Ecto neural progenitor cell (in vitro differentiated cells): Measurements from ENCODE around the gene ATP9A.
A peak's percentile ranks its signal among the peaks of the same experiment; 100 is the strongest.

Experiments
- DNase-seq: peaks from one replicate; pipeline ENCODE4 v3.0.0-alpha.2; 2018; ENCODE audit warnings: low spot score

Gene ATP9A

DNA sequence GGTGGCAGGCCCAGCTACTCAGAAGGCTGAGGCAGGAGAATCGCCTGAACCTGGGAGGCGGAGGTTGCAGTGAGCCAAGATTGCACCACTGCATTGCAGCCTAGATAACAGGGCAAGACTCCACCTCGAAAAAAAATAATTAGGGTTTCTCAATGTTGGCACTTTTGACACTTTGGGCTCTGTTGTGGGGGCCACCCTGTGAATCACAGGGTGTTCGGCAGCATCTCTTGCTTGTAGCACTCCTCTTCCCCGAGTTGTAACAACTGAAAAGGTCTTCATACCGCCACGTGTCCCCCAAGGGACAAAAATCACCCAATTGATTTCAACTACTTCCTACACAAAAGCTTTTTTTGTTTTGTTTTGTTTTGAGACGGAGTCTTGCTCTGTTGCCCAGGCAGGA, 172.4 kb downstream of the ATP9A start:
- no peak for DNase-seq

DNA sequence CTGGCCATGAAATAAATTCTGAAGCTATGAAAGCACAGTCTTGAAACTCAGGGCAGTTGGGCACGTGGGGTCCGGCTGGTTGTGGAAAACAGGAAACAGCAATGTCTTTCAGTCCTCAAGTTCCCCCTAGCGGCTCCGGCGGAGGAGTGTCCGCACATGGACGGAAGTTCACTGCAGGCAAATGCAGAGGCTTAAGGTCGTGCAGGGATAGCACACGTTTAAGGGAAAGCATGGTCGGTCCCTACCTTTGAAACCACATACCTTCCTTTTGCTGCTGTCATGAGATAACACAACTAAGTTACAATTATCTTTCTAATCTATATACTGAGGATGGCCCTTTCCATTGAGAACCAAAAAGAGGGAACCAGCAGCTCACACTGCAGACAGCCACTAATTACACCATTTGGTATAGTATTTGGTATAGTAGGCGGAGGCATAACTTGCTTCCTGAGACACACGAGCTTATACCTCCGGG, 173.1 kb downstream of the ATP9A start:
- DNase-seq: peak; percentile 82

DNA sequence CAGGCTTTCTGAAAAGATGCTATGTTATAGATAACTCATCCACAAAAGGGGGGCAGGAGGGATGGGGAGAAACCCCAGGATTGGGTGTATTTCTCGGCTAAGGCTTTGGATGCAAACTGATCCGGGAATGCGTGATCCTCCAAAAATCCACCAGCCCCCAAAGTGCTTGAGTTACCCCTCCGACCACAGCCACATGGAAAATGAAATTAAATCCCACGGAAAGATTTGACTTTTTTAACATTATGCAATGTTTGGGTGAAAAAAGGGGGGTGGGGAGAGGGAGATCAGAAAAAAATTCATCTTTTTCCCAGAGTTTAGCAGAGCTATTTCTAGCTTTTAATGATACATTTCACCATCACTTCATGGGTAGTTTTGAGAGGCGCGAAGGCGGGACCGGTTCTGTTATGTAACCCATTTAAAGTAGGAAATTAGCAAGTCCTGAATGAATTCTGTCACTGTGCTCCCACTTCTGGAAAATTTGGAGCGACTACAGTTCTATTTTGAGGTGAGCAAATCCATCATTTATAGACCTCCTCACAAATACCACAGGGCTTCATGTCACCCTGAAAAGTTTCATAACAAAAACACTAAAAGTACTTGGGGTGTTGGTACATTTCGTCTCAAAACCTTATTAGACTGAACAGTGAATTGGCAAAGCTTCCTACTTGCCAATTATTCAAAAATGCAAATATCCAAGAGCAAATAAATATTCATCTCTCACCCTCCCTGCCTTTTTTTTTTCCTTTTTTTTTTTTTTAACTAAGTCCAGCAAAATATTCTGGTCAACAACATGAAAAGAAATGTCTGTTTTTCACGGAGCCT, 173.7 kb downstream of the ATP9A start:
- no peak for DNase-seq

DNA sequence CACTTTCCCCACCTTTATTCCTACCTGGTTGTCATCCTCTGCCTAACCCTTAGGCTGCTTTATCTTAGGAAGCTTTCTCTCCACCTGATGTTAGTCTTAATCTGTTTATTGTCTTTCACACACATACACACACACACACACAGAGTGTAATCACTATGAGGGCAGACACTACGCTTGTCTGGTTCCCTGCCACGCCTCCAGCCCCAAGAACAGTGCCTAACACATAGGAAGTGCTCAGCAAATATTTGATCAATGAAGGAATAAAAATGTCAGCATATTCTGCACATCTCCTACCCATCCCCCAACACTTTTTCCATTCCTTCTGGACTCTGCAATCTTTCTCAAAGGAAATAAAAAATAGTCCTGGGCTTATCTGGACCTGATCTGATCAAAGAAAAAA, 174.6 kb downstream of the ATP9A start:
- no peak for DNase-seq

DNA sequence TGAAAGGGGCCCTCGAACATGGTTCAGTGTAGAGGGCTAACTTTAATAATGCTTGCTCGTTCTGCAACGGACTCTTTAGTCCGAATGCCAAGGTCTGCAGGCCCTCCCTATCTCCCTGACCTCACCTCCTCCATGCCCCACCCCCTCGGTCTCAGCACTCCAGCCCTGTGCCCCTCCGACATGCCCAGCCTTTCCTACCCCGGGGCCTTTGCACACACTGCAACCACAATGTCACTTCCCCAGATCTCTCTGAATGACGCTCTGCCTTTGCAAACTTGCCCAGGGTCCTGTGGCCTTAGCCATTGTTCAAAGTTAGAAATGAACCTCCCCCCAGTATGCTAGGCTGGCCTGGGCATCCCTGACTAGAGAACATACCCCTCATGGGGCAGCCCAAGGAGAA, 175.6 kb downstream of the ATP9A start:
- DNase-seq: no peak

DNA sequence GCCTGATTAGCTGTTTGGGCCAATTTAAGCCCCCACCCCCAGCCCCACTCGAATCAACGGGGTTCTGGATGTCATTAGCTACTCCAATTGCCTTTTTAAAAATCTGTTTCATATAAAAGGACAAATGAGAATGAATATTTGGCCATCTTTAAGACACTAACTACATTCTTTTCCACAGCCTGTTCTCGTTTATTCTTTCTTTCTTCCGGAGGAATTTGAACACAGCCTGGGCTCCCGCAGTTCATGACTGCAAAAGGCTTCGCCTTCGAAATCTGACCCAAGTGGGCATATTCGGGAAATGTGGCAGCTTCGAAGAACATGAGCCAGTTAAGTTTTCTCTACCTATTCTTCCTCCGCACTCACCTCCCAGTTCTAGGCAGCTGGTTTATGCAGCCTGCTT, 176.3 kb downstream of the ATP9A start:
- no peak for DNase-seq

DNA sequence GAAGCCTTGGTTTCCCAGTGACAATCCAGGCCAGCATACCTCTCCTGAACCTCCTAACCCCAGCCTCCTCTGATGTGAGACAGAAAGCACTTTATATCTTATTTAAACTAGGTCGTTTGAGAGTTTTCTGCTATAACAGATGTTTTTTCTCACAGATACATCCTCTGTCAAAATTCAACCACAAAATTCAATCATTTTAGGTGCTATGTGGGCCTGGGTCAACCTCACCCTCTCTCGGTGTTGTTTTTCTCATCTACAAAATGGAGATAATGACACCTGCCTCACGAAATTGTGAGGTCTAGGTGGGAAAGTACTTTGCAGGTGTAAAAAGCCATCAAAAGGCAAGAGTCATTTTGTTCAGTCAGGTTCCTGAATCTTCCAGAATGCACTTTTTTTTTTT, 179.4 kb downstream of the ATP9A start:
- DNase-seq: no peak

DNA sequence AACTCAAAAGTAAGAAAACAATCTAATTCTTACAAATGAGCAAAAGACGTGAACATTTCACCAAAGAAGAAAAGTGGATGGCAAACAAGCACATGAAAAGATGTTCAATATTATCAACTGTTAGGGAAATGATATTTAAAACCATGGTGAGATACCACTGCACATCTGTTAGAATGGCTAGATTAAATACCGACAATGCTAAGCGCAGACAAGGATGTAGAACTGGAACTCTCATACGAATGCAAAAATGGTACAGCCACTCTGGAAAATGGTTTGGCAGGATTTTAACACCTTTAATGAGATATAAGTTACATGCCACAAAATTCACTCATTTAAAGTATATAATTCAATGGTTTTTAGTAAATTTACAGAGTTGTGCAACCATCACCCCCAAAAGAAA, 181.0 kb downstream of the ATP9A start:
- no peak for DNase-seq

DNA sequence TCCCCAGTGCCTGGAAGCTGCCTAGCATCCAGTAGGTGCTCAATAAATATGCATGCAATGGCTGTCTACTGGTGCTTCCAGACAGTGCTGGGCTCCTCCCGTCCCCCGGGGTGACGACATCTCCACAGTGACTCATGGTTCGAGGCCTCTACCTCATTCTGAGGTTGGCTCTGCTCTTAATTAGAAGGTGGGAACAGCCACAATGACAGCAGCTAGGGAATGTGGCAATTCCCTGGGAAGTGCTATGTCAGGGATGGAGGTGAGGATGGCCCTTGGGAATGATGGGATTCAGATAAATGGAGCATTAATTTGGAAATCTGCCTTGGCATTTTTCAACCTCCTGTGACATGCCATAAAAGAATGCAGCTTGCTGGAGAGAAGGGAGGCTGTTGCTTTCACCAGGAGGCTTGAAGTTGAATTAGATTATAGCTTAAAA, 182.2 kb downstream of the ATP9A start:
- DNase-seq: no peak

DNA sequence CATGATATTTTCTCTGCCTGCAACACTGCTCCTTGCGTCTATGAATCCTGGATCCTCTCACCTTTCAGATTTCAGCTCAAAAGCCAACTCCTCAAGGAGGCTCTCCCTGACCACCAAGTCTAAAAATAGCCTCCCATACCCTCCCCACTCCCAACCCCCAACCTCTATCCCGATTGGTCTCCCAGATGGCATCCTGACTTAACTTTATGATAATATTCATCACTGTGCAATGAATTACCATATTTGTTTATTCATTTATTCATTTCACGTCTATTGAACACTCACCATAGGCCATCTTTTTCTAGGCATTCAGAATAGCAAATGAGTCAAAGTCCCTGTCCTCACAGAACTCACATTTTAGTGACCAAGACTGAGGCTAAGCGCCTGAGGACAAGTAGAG, 183.0 kb downstream of the ATP9A start:
- no peak for DNase-seq

DNA sequence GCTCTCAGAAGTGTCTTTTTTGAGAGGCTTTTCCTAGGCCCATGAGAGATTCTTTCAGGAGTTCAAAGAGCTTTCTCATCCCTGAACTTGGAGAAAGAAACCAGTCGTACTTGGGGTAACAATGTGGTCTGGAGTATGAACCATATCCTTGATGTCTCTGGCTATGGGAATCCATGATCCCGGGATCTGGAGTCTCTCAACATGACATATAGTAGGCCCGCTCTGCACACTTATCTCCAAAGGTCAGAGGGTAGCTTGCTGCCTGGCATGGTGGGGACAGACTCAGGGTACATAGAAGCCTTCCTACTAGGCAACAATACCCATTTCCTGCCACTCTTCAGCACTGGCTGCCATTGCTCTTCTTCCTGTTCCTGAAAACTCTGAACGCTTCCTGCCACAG, 183.5 kb downstream of the ATP9A start:
- no peak for DNase-seq

DNA sequence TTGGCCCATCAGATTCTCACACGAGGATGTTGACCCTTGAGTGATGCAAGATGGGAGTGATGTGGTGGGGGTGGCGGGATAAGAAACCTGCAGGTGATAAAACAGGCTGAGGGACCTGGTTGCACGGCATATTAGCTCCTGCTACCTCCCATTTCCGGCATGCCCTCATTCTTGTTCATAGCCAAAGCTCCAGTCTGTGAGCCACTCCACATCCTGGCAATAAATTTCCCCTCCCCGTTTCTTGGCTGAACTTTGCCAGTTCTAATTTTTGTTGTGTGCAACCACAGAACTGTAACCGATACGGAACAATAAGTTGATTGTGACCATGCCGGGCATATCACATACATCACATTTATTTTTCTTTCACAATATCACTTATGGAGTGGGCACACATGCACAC, 184.1 kb downstream of the ATP9A start:
- DNase-seq: no peak

DNA sequence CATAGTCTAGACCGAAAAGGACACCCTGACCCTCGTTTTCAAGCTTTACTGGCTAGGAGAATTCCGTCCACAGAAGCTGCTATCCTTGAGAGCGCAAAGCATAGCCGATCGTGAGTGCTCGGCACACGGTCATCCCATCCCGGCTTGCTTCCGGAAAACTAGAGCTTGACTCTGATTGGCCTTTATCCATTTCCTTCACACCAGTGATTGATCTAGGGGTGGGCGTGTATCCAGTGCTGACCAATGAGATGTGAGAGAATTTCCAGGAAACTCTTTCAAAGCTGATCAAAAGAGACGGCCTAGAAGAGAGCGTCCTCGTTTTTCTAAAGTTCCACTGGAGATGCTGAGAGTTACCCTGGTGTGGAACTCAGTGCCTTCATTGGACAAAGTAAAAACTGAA, 184.7 kb downstream of the ATP9A start:
- no peak for DNase-seq

DNA sequence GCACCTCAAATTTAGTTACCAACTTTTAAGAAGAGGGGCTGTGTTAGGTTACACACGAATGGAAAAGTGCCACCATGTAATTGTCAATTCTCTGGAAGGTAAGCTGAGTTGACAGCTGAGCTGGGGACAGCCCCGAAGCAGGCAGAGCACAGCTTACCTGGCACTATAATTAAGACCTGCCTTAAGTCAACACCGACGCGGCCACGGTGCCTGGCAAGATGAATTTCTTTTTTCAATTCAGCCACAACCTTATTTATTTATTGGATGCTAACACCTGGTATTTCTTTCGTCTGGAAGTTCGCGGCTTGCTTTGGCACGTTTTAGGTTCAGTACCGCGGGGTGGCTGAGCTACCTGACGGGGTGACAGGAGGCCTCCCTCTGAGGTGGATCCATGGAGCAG, 185.1 kb downstream of the ATP9A start:
- DNase-seq: no peak

DNA sequence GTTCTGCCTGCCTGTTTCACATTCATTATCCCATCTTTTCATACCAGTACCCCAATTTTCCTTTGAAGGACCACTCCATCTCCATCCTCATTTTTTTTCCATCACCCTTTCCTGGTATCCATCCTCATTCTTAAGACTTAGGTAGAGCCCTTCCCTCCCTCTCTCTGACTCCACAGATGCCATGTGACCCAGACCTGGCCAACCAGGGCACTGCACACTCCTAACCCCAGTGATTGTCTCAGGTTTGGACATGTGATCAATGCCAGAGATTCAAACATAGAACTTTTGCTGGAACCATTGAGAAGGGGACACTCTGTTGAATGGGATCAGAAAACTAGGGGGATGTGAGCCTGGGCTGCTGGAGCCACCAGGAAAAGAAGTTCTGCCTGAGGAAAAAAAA, 186.6 kb downstream of the ATP9A start:
- no peak for DNase-seq

DNA sequence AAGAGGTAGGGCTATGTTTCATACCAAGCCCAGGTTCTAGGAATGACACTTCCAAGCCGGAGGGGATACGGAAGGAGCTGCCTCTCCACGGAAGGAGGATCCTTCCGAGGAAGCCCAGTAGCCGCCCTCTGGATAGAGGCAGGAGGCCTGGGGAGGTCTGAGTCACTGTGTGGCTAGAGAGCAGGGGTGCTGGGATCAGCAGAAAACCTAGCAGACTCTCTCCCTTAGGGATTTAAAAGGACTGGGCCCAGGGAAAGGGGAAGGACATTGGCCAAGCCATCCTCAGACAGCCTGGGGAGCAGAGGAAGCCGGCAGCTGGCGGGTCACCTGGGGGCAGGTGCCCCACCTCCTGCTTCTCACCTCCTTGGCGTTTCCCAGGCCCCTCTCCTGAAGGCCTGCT, 189.1 kb downstream of the ATP9A start:
- no peak for DNase-seq

DNA sequence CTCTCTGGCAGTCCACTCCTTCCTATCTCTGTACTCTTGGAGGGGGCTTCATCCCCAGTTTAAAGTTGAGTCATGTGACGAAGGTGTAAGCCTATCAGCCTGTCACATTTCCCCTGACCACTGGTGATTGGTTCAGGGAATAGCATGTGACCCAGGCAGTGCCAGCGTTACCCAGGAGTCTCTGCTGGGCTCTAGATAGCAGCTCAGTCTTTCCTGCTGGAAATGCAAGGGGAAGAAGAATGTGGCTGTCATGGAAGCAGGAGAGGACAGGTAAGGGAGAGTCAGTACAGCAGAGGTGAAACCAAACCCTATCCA, 190.1 kb downstream of the ATP9A start:
- no peak for DNase-seq

DNA sequence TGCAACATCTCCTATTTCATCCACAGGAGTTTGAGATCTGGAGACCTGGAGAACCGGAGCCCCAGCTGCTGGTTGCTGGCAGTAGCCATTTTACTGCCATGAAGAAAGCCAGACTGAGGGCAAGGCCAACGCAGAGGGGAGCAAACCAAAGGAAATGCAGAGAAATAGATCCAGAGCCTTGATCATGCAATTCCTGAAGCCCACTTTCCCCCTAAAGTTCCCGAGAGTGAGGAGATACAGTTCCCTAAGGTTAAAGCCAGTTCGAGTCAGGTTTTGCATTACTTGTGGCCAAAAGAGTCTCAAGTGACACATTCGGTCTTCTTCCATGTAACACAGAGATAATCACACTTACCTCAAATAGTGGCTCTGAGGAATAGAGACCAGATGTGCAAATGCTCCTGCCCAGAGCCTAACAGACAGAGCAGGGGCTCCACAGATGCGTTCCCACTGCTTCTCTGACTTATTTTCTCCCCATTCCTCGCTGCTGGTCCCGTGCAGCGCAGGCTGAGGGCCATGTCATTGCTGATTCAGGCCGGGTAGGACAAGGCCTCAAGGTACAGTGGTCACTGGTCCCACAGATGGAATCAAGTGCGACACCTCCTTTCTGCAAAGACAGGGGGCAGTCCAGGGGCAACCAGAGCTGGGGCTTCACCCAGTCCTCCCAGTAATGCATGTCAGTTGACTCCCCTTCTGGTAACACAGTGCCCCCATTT, 190.6 kb downstream of the ATP9A start:
- DNase-seq: no peak

DNA sequence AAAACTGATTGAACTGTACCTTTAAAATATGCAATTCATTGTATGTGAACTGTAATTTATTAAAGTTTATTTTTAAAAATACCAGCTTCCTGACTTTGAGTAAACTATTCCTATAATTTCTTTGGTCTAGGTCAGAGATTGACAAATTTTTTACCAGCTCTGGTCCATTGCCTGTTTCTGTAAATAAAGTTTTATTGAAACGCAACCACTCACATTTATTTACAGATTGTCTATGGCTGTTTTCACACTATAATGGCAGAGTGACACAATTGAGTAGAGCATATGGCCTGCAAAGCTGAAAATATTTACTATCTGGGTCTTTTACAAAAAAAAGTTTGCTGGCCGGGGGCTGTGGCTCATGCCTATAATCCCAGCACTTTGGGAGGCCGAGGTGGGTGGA, 192.7 kb downstream of the ATP9A start:
- no peak for DNase-seq

DNA sequence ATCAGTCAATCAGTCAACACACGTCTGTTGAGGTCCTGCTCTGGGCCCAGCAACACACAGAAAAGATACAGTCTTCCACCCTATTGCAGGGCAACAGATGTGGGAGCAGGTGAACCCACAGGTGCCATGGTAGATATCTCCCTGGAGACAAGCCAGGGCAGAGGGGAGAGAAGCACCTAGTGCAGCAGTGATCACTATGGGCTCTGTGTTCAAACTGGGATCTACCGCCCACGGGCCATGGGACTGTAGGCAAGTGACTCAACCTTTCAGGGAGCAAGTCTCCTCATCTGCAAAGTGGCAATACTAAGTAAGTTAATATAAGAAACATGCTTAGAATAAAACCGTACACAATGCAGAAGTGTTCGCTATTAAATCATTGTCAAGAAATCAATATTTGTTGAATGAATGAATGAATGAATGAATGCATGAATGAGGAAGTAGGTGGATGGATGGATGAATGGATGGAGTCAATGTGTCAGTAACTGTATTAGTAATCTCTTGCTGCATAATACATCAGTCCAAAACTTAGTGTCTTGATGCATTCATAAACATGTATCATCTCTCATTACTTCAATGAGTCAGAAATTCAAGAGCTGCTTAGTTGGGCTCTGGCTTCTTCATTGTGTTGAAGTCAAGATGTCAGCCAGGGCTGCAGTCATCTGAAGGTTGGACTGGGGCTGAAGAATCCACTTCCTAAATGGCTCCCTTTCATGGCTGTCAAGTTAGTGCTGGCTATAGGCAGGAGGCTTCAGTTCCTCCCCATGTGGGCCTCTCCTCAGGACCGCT, 193.7 kb downstream of the ATP9A start:
- no peak for DNase-seq

DNA sequence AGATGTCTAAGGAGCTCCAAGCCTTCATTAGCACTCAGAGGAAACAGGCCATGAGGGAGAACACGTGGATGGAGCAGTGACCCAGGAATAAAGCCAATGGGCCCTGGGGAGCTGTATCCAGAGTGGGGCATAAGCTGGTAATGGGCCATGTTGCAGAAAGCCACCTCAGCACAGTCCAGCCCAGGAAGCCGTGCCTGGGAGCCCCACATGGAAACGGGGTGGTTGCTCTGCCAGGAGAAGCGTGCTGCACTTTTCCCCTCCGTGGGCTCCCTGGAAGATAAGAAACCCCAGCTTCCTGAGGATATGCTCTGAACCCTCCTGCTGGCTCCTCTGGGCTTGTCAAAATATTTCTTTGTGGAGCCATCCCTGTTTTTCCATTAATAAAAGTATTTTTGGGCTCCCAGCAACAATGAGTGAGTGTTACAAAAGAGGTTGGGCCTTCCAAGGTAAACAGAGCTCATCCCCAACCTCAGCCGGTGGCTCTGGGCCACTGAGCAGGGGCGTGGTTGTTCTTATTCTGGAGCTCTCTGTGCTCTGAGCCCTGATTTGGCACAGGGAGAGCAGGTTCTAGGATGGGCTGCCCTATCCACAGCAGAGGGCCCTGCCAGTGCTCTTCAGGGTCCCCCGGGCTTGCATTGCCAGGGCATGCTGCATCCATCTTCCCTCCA, 194.5 kb downstream of the ATP9A start:
- no peak for DNase-seq

DNA sequence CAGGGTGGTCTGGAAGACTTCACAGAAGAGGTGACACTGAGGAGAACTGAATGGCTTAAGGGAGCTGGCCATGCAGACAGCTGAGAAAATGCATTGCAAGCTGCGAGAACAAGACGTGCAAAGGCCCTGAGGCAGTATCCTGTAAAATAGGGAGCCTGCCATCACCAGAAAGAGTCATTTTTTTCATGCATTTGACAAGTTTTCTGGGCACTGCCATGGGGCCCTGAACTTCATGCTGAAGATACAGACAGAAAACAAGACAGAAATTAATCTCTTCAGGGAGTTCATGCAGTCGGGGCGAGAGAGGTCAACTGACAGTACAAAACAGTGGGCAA, 196.8 kb downstream of the ATP9A start:
- no peak for DNase-seq
